Measurements from ENCODE around the gene B4GALT1.

- TF ChIP-seq, protein P1, sequence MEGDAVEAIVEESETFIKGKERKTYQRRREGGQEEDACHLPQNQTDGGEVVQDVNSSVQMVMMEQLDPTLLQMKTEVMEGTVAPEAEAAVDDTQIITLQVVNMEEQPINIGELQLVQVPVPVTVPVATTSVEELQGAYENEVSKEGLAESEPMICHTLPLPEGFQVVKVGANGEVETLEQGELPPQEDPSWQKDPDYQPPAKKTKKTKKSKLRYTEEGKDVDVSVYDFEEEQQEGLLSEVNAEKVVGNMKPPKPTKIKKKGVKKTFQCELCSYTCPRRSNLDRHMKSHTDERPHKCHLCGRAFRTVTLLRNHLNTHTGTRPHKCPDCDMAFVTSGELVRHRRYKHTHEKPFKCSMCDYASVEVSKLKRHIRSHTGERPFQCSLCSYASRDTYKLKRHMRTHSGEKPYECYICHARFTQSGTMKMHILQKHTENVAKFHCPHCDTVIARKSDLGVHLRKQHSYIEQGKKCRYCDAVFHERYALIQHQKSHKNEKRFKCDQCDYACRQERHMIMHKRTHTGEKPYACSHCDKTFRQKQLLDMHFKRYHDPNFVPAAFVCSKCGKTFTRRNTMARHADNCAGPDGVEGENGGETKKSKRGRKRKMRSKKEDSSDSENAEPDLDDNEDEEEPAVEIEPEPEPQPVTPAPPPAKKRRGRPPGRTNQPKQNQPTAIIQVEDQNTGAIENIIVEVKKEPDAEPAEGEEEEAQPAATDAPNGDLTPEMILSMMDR (IDR thresholded peaks at IDR 0.05 in 8 of 11, conservative IDR thresholded peaks at IDR 0.05 in 3 of 11): no peak
- TF ChIP-seq POLR2A (IDR thresholded peaks at IDR 0.05): no peak
These were observed 29.6 kb upstream of the B4GALT1 start for GRCh38 chr9:33196736-33197135.

Data from spleen (tissue), 7 donors.